Neutrophil (primary cell): Measurements from ENCODE around the gene MAJIN.

ENCODE experiments used
- H3K27ac ChIP-seq: fragments of 200-600 bp; sonication (generic); 2 replicates; pipeline ENCODE4 v1.5.1; 2016; ENCODE audit warnings: mild to moderate bottlenecking, moderate library complexity
- H3K27me3 ChIP-seq: fragments of 200-600 bp; sonication (generic); 2 replicates; pipeline ENCODE4 v1.6.0; 2016; ENCODE audit warnings: mild to moderate bottlenecking
- H3K36me3 ChIP-seq: fragments of 200-600 bp; sonication (generic); 2 replicates; pipeline ENCODE4 v1.5.1; 2017
- H3K4me1 ChIP-seq, 2 experiments: fragments of 200-600 bp in 1 of 2; sonication (generic) in 1 of 2; 1 replicate in 1 of 2; 2 replicates in 1 of 2; pipeline versions ENCODE4 v1.5.1 to v1.6.1; 2013 to 2016; ENCODE audit warnings: low read depth in 1 of 2, low read length in 1 of 2, mild to moderate bottlenecking in 1 of 2, moderate library complexity in 1 of 2; ENCODE audit not compliant: control insufficient read depth in 1 of 2, insufficient read depth in 1 of 2
- H3K4me3 ChIP-seq, 2 experiments: fragments of 200-600 bp in 1 of 2; sonication (generic) in 1 of 2; 1 replicate in 1 of 2; 2 replicates in 1 of 2; pipeline ENCODE4 v1.5.1; 2013 to 2016; ENCODE audit warnings: low read depth in 1 of 2, low read length in 1 of 2, mild to moderate bottlenecking in 1 of 2, moderate library complexity in 1 of 2
- H3K9me3 ChIP-seq: fragments of 200-600 bp; sonication (generic); 2 replicates; pipeline ENCODE4 v1.5.1; 2016
- CTCF ChIP-seq: fragments of 200-600 bp; sonication (generic); IDR thresholded peaks from 2 replicates; pipeline ENCODE4 v1.5.1; 2016; ENCODE audit warnings: antibody characterized with exemption

The MAJIN gene

GRCh38 chr11:64929625-64930024 is 42.3 kb downstream of the MAJIN start:
- no peaks in the 10 kb centered on the region for H3K27me3 ChIP-seq
- peaks cover 86% of the 10 kb centered on the region for H3K36me3 ChIP-seq
- no peaks in the 10 kb centered on the region for H3K9me3 ChIP-seq
- peaks cover 18 to 29% of the 10 kb centered on the region in 2 experiments for H3K4me1 ChIP-seq
- no peak overlapping the region for H3K4me3 ChIP-seq
- H3K27ac ChIP-seq = no peak overlapping the region
- no peak for TF ChIP-seq CTCF

- TF ChIP-seq CTCF = no peak
- Histone ChIP-seq H3K4me3 (no peak overlapping the region), H3K27me3 (no peaks in the 10 kb centered on the region), H3K27ac (no peak overlapping the region), H3K36me3 (peaks cover 79% of the 10 kb centered on the region), H3K9me3 (no peaks in the 10 kb centered on the region), H3K4me1 (peaks cover 16 to 28% of the 10 kb centered on the region in 2 experiments)
Observed at GRCh38 chr11:64928957-64929356, 43.0 kb downstream of the MAJIN start.

- Histone ChIP-seq H3K27ac (no peak overlapping the region), H3K36me3 (peaks cover 57% of the 10 kb centered on the region), H3K9me3 (no peaks in the 10 kb centered on the region), H3K4me3 (no peak overlapping the region), H3K27me3 (no peaks in the 10 kb centered on the region), H3K4me1 (peaks cover 21 to 30% of the 10 kb centered on the region in 2 experiments)
- no peak for TF ChIP-seq CTCF
Observed at GRCh38 chr11:64926689-64927088, 45.2 kb downstream of the MAJIN start.

- H3K9me3 ChIP-seq = no peaks in the 10 kb centered on the region
- peaks cover 21 to 30% of the 10 kb centered on the region in 2 experiments for H3K4me1 ChIP-seq
- H3K36me3 ChIP-seq = peaks cover 48% of the 10 kb centered on the region
- H3K27me3 ChIP-seq = no peaks in the 10 kb centered on the region
- TF ChIP-seq CTCF = no peak
- H3K4me3 ChIP-seq = peak overlapping the region; percentile 70 to 81
- no peak overlapping the region for H3K27ac ChIP-seq
Observed at GRCh38 chr11:64925536-64926436, 46.1 kb downstream of the MAJIN start.

GRCh38 chr11:64924910-64925284 is 47.0 kb downstream of the MAJIN start:
- Histone ChIP-seq H3K4me1 (peaks cover 21 to 30% of the 10 kb centered on the region in 2 experiments), H3K27ac (peak overlapping the region; percentile 68), H3K36me3 (peaks cover 39% of the 10 kb centered on the region), H3K27me3 (no peaks in the 10 kb centered on the region), H3K4me3 (peak overlapping the region; percentile 70 to 81), H3K9me3 (no peaks in the 10 kb centered on the region)
- TF ChIP-seq CTCF = peak; percentile 3
